Karpas-422 (cell line): ENCODE measurements around the gene HOXD1. TPM values are rescaled to one million over a fixed set of nuclear protein-coding genes. Genes with fewer than 3 reads are reported as not detected.
A peak's percentile ranks its signal among the peaks of the same experiment; 100 is the strongest.

Experiments
- DNase-seq: peaks from one replicate; pipeline ENCODE4 v3.0.0-alpha.2; 2015
- H2AFZ ChIP-seq: fragments of 200-600 bp; sonication (generic); 2 replicates; pipeline ENCODE4 v1.6.1; 2014; ENCODE audit warnings: antibody characterized with exemption, low read length, mixed read lengths
- H3K27ac ChIP-seq: fragments of 200-600 bp; sonication (generic); 2 replicates; pipeline ENCODE4 v1.5.1; 2014; ENCODE audit warnings: mild to moderate bottlenecking, low read length, moderate library complexity
- H3K27me3 ChIP-seq: fragments of 200-600 bp; sonication (generic); 2 replicates; pipeline ENCODE4 v1.6.1; 2014; ENCODE audit warnings: low read length, mixed read lengths
- H3K36me3 ChIP-seq: fragments of 200-600 bp; sonication (generic); 2 replicates; pipeline ENCODE4 v1.6.1; 2014; ENCODE audit warnings: low read length, mixed read lengths; ENCODE audit not compliant: insufficient read depth
- H3K4me1 ChIP-seq: fragments of 200-600 bp; sonication (generic); 2 replicates; pipeline ENCODE4 v1.6.1; 2014; ENCODE audit warnings: mild to moderate bottlenecking, low read length, mixed read lengths
- H3K4me2 ChIP-seq: fragments of 200-600 bp; sonication (generic); 2 replicates; pipeline ENCODE4 v1.6.1; 2014; ENCODE audit warnings: low read length, low read depth, mild to moderate bottlenecking; ENCODE audit not compliant: poor library complexity, severe bottlenecking
- H3K4me3 ChIP-seq: fragments of 200-600 bp; sonication (generic); 2 replicates; pipeline ENCODE4 v1.5.1; 2014; ENCODE audit warnings: mild to moderate bottlenecking, antibody characterized with exemption, low read length, mixed read lengths
- H3K79me2 ChIP-seq: fragments of 200-600 bp; sonication (generic); 2 replicates; pipeline ENCODE4 v1.6.1; 2014; ENCODE audit warnings: mild to moderate bottlenecking, low read length, mixed read lengths
- H3K9ac ChIP-seq: fragments of 200-600 bp; sonication (generic); 2 replicates; pipeline ENCODE4 v1.6.0; 2014; ENCODE audit warnings: low read length
- H3K9me2 ChIP-seq: fragments of 200-600 bp; sonication (generic), shearing (Covaris generic); replicated peaks from 2 replicates; pipeline ENCODE4 v1.6.0; 2014; ENCODE audit warnings: mild to moderate bottlenecking, low read length, moderate library complexity; ENCODE audit not compliant: insufficient read depth
- H3K9me3 ChIP-seq: fragments of 300-700, 200-600 bp; sonication (generic); 2 replicates; pipeline ENCODE4 v1.6.1; 2014; ENCODE audit warnings: low read length, mixed read lengths
- H4K20me1 ChIP-seq: fragments of 200-600 bp; sonication (generic); 2 replicates; pipeline ENCODE4 v1.6.1; 2014; ENCODE audit warnings: mild to moderate bottlenecking, antibody characterized with exemption, low read length, low read depth; ENCODE audit not compliant: insufficient read depth
- total RNA-seq: library from RNA; depleted of rRNA; stranded (reverse); fragments of >200 nt; shearing (Covaris generic); gene quantifications from 2 replicates; pipeline ENCODE4 v1.2.3, GENCODE V29; 2014; ENCODE audit warnings: low replicate concordance; rRNA removed

The HOXD1 gene
- total RNA-seq, result not detected in 2 replicates

DNA sequence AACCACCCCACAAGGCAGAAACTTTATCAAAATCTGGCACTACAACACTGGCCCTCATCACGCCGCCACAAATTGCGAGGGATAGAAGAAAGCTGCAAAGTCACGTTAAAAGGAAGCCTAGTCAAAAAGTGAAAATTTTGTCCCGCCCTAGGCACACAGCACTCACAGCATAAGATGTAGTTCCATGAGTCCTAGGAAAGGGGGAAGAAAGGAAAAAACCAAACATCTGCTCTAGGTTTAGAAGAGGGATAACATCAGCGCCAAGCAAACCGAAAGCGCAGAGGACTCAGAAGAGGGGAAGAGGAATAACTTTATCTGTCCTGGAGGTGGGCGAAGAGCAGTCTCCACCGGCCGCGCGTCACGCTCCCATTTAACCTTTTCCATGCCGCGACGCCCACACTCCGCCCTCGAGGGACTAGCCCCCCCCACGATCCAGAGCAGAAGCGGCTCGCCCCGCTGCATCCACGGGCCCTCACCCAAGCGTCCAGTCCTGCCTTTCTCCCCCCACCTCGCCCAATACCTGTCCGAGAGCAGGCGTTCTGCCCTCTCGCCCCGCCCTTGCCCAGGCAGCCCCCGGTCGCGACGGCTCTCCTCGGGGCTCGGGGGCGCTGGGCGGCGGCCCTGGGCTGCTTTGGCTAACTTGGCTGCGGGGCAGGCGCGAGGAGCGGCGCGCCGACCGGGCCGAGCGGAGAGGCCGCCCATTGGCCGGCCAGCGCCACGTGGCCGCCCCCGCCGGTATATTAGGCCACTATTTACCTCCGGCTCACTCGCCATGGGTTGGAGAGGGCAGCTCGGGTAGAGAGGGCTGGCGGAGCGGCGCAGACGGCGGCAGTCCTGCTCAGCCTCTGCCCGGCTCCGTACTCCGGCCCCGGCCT, at the start of gene HOXD1:
TSS of gene HOXD1 (plus strand) at position 770 of the 875 bp plus-strand sequence. CDS start 134 bp downstream, outside the sequence.
- no peak within 1 kb of the TSS for H3K9ac ChIP-seq
- no peaks in the 10 kb centered on the region for H3K36me3 ChIP-seq
- H4K20me1 ChIP-seq, result no peaks in the 10 kb centered on the region
- no peak within 1 kb of the TSS for H3K27ac ChIP-seq
- H3K9me3 ChIP-seq, result no peaks in the 10 kb centered on the region
- no peaks in the 10 kb centered on the region for H3K9me2 ChIP-seq
- H3K4me1 ChIP-seq, result no peaks in the 10 kb centered on the region
- no peaks in the 10 kb centered on the region for H3K27me3 ChIP-seq
- H3K4me3 ChIP-seq, result no peak within 1 kb of the TSS
- no peak within 1 kb of the TSS for H3K4me2 ChIP-seq
- no peaks in the 10 kb centered on the region for H3K79me2 ChIP-seq
- no peak within 1 kb of the TSS for H2AFZ ChIP-seq
- no peak for DNase-seq

DNA sequence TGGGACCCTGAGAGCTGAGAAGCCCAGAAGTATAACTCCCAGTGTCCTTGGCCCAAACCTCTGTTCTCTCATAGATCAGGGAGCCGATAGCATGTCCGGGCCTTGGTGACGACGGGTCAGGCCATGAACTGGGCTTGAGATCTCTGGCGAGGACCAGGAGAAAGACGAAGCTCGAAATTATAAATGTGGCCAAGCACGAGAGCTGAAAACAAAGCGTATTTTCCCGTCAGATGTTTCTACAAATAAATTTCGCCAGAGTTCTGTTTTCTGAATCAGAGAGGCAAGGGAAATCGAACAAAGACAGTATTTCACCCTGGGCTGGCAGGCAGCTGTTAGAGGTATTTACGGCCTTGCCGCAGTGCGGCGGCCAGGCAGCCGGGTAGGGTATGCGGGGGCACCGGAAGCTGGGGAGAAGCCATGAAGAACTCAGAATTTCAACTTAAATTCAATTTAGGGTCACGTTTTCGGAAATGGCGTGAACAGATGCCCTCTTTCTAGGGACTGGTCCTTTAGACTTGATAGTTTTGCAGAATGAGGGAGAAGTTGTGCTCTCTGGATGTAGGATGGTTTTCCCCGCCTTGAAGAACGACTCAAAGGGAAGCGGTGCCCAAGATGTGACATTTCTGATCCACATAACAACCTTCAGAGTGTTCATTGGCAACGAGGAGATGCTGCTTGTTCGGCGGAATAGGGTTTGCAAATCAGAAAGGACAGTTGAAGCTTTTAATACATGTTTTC, 49.4 kb upstream of the HOXD1 start:
- Histone ChIP-seq H3K9ac (no peak overlapping the region), H3K4me2 (no peak overlapping the region), H3K36me3 (no peaks in the 10 kb centered on the region), H2AFZ (no peak overlapping the region), H3K4me3 (no peak overlapping the region), H3K9me3 (no peaks in the 10 kb centered on the region), H3K9me2 (no peaks in the 10 kb centered on the region), H3K27me3 (no peaks in the 10 kb centered on the region), H3K4me1 (peaks cover 23% of the 10 kb centered on the region), H3K27ac (no peak overlapping the region), H4K20me1 (no peaks in the 10 kb centered on the region), H3K79me2 (no peaks in the 10 kb centered on the region)
- DNase-seq, result no peak

DNA sequence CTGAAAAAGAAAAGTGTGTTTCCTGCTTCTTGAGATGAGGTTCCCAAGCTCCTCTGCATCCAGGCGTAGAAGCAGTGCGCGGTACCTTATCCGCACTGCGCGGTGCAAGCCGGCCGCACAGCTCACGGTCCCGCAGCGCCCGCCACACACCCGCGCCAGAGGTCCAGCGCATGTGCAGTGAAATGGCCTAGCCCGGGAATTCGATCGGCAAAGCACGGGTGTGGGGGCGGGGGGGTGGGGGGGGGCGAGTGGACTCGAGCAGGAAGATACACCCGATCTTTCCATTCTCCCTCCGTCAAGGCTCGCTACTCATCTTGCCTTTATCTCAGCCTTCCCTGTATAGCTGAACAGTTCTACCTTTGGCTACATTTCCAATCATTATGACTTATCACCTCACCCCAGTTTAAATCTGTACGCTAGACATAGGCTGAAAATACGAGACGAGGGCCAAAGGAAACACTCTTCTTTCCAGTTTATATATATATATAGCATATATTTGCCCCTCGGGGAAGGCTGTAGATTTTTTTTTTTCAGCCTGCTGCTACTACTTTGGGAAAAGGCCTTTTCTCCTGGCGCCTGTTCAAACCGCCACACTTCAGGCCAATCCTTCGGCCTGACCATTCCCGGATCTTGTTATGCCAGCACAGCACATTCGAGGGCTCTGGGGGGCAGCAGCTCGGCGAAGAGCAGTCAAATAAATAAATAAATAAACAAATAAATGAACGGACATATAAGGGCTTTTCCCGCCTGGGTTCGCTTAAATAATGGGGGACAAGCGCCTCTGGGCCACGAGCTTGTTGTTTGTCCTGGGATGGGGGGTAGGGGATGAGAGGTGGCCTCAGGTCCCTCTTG, 48.6 kb upstream of the HOXD1 start:
- H3K27ac ChIP-seq, result no peak overlapping the region
- no peak for DNase-seq
- H3K27me3 ChIP-seq, result no peaks in the 10 kb centered on the region
- H3K9ac ChIP-seq, result peak overlapping the region; percentile 83
- H4K20me1 ChIP-seq, result no peaks in the 10 kb centered on the region
- peak overlapping the region; percentile 79 for H3K4me3 ChIP-seq
- H3K4me2 ChIP-seq, result peak overlapping the region; percentile 89
- H2AFZ ChIP-seq, result peak overlapping the region; percentile 98
- no peaks in the 10 kb centered on the region for H3K9me3 ChIP-seq
- no peaks in the 10 kb centered on the region for H3K36me3 ChIP-seq
- H3K9me2 ChIP-seq, result no peaks in the 10 kb centered on the region
- H3K4me1 ChIP-seq, result peaks cover 16% of the 10 kb centered on the region
- no peaks in the 10 kb centered on the region for H3K79me2 ChIP-seq

DNA sequence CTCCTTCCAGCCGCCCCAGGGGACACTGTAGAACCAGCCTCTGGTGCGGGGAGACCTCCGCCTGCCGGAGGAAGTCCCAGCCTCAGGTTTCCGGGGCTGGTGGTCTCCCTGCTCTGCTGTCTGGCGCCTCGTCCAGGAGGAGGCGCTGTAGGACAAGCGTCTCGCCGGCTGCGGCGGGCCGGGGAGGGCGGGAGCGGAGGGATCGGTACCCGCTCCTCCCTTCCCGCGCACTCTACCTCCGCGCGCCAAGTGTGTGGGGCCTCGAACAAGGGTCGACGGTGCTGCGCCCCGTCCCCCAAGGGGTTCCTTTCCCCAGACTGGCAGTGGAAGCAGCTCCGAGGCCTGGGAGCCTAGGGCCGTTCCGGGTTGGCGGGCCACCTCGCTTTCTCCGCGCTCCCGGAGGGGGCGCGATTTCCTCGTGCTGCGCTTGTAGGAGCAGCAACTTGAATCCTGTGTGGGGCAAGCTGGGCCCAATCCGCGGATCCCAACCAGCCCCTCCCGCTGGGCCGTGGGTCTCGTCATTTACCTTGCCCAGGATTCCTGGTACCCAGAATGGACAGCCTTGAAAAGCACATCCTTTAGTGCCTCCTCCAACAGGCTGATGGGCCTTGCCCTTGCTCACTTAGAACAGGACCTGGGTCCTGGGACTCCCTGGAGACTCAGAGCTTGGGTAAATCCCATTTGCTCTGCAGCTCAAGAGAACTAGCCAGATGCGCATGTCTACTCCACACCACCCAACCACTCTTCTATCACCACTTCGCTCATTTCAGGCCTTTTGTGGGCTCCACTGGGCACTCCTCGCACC, 47.8 kb upstream of the HOXD1 start:
- Histone ChIP-seq H3K27me3 (no peaks in the 10 kb centered on the region), H3K79me2 (no peaks in the 10 kb centered on the region), H3K9me3 (no peaks in the 10 kb centered on the region), H2AFZ (peak overlapping the region; percentile 98), H3K4me2 (peak overlapping the region; percentile 89), H3K9ac (peak overlapping the region; percentile 83), H3K27ac (no peak overlapping the region), H3K4me1 (peaks cover 12% of the 10 kb centered on the region), H3K36me3 (no peaks in the 10 kb centered on the region), H3K4me3 (peak overlapping the region; percentile 79), H4K20me1 (no peaks in the 10 kb centered on the region), H3K9me2 (no peaks in the 10 kb centered on the region)
- peak; percentile 94 for DNase-seq

DNA sequence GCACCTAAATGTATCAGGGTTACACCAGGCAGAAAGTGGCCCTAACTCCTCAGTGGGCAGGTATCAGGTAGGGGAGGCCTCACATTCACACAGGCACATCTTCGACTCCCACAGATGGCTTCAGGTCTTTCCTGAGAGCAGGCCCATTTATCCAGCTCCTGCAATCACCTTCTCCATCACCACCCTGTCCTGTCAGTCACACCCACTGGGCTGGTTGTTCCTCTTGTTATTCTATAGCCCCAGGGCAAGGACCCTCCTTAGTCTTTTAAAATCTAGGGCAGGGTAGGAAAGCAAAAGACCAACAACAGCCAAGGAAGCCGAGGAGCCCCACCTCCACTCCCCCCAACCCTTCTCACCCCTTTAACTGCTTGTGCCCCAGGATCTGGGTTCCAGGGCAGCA, 46.2 kb upstream of the HOXD1 start:
- Histone ChIP-seq H3K4me2 (no peak overlapping the region), H3K27me3 (no peaks in the 10 kb centered on the region), H3K9me2 (no peaks in the 10 kb centered on the region), H3K4me3 (no peak overlapping the region), H3K79me2 (no peaks in the 10 kb centered on the region), H2AFZ (no peak overlapping the region; the same call in 1 of the 2 replicates), H3K9me3 (no peaks in the 10 kb centered on the region), H4K20me1 (no peaks in the 10 kb centered on the region), H3K4me1 (peaks cover 12% of the 10 kb centered on the region), H3K36me3 (no peaks in the 10 kb centered on the region), H3K27ac (no peak overlapping the region), H3K9ac (no peak overlapping the region)
- DNase-seq, result no peak

DNA sequence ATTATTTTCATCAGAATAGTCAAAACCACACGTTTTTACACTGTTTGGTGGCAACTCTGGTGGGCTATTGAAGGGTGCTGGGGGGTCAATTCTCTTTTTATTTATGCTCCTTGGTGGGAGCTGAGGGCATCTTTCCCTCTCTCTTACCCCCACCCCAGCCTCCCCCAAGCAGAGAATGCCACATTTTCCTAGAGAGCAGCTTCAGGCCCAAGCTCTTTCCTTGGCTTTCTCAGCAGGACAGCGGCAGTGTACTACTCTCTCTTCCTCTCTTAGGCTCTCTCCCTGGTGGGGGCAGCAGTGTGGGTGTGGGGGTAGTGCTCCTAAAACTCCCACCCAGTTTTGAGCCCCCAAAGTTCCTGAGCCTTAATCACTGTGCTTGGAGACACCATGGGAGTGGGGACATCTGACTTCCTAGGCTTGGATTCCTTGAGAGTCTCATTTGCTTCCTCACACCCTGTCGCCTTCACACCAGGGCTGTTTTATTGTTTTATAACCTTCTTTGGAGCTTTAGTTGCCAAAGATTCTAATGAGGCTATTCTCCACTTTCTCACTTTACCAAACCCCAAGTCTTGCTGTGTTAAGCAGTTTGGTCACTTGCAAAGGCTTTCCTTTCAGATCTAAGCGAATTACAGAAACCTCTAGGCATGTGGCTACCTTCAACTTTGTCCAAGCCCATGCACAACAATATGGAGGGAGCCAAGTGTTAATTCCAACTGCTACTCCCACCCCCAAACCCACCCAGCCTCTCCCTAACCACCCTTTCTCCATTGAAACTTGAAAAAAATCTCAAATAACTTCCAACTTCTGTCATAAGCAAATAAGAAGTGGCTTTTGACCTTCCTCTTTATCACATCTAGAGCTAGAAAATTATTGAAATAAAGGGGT, 43.1 kb upstream of the HOXD1 start:
- peaks cover 7% of the 10 kb centered on the region for H3K4me1 ChIP-seq

DNA sequence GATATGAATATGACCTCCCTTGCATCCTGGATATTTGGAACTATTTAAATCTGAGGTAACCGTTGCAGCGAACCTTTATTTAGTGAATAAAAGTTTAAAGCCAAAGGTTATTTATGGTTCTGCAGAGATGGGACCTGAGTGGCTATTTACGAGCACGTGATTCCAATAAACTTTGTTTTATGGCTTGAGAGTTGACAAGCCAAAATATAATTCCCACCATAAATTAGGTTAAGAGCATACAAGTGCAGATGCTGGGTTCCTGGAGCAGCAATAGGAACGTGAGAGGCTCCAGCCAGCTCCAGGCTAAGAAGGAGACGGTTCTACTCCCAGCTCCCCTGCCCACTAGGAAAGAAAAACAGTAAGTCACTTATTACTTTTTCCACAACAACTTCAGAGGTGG, 42.4 kb upstream of the HOXD1 start:
- Histone ChIP-seq H2AFZ (no peak overlapping the region), H4K20me1 (no peaks in the 10 kb centered on the region), H3K36me3 (no peaks in the 10 kb centered on the region), H3K9me2 (no peaks in the 10 kb centered on the region), H3K27ac (no peak overlapping the region), H3K9ac (no peak overlapping the region), H3K4me1 (peaks cover 2% of the 10 kb centered on the region), H3K79me2 (no peaks in the 10 kb centered on the region), H3K27me3 (no peaks in the 10 kb centered on the region), H3K9me3 (no peaks in the 10 kb centered on the region), H3K4me2 (no peak overlapping the region), H3K4me3 (no peak overlapping the region)
- DNase-seq, result no peak

More for the DNA sequence above, 43.1 kb upstream of the HOXD1 start:
- no peaks in the 10 kb centered on the region for H3K36me3 ChIP-seq
- H3K9ac ChIP-seq, result no peak overlapping the region
- no peak overlapping the region for H3K4me3 ChIP-seq
- H3K79me2 ChIP-seq, result no peaks in the 10 kb centered on the region
- H3K27ac ChIP-seq, result no peak overlapping the region
- no peaks in the 10 kb centered on the region for H4K20me1 ChIP-seq
- no peaks in the 10 kb centered on the region for H3K9me2 ChIP-seq
- H3K9me3 ChIP-seq, result no peaks in the 10 kb centered on the region
- no peaks in the 10 kb centered on the region for H3K27me3 ChIP-seq
- H3K4me2 ChIP-seq, result no peak overlapping the region
- no peak overlapping the region for H2AFZ ChIP-seq
- DNase-seq, result no peak
